ENCODE data around the gene AGTPBP1.

AGTPBP1 gene

GRCh38 chr9:85700330-85700729 lies 41.4 kb downstream of the AGTPBP1 start:
- no peak for DNase-seq (ENCODE audit: low spot score)
- H3K27ac ChIP-seq: no peak overlapping the region
- TF ChIP-seq, protein P1, sequence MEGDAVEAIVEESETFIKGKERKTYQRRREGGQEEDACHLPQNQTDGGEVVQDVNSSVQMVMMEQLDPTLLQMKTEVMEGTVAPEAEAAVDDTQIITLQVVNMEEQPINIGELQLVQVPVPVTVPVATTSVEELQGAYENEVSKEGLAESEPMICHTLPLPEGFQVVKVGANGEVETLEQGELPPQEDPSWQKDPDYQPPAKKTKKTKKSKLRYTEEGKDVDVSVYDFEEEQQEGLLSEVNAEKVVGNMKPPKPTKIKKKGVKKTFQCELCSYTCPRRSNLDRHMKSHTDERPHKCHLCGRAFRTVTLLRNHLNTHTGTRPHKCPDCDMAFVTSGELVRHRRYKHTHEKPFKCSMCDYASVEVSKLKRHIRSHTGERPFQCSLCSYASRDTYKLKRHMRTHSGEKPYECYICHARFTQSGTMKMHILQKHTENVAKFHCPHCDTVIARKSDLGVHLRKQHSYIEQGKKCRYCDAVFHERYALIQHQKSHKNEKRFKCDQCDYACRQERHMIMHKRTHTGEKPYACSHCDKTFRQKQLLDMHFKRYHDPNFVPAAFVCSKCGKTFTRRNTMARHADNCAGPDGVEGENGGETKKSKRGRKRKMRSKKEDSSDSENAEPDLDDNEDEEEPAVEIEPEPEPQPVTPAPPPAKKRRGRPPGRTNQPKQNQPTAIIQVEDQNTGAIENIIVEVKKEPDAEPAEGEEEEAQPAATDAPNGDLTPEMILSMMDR (IDR thresholded peaks at IDR 0.05): no peak
- no peak overlapping the region for H3K4me3 ChIP-seq

- no peak overlapping the region for H3K27ac ChIP-seq
- TF ChIP-seq, protein P1 (IDR thresholded peaks at IDR 0.05): no peak
These were observed 53.4 kb downstream of the AGTPBP1 start for GRCh38 chr9:85688361-85688760.

GRCh38 chr9:85685081-85685480 lies 56.7 kb downstream of the AGTPBP1 start:
- Histone ChIP-seq H3K4me3 (no peak overlapping the region), H3K27ac (no peak overlapping the region)
- TF ChIP-seq, protein P1 (IDR thresholded peaks at IDR 0.05): no peak
- no peak for DNase-seq (ENCODE audit: low spot score)

More at GRCh38 chr9:85688361-85688760, 53.4 kb downstream of the AGTPBP1 start:
- H3K4me3 ChIP-seq: no peak overlapping the region
- no peak for DNase-seq (ENCODE audit: low spot score)

DNA sequence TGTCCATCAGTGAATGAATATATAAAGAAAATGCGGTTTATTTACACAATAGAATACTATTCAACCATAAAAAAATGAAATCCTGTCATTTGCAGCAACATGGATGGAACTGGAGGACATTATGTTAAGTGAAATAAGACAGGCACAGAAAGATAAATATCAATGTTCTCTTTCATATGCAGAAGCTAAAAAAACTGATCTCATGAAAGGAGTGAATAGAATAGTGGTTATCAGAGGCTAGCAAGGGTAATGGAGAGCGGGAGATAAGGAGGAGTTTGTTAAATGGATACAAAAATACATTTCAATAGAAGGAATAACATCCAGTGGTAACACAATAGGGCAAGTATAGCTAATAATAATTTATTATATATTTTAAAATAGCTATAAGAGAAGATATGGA lies 65.0 kb downstream of the AGTPBP1 start:
- no peak overlapping the region for H3K4me3 ChIP-seq
- H3K27ac ChIP-seq: no peak overlapping the region
- TF ChIP-seq, protein P1 (IDR thresholded peaks at IDR 0.05): no peak
- no peak for DNase-seq (ENCODE audit: low spot score)

DNA sequence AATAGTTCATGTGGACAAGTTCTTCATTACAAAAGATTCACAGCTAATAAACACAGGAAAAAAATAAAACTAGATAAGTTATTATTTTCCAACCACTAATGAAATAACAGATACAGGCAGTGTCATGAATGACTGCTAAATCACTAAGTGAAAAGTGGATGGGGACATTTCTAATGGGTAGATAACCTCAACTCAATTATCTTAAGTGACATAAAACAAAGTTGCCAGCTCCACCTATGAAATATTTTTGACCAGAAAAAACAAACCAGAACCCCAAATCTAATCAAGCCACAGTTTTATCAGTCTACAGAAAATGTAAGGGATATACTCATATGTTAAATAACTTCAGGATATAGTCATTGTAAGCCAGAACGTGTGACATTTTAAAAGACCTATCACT lies 74.4 kb downstream of the AGTPBP1 start:
- TF ChIP-seq, protein P1 (IDR thresholded peaks at IDR 0.05): no peak
- Histone ChIP-seq H3K4me3 (no peak overlapping the region), H3K27ac (no peak overlapping the region)
- no peak for DNase-seq (ENCODE audit: low spot score)

DNA sequence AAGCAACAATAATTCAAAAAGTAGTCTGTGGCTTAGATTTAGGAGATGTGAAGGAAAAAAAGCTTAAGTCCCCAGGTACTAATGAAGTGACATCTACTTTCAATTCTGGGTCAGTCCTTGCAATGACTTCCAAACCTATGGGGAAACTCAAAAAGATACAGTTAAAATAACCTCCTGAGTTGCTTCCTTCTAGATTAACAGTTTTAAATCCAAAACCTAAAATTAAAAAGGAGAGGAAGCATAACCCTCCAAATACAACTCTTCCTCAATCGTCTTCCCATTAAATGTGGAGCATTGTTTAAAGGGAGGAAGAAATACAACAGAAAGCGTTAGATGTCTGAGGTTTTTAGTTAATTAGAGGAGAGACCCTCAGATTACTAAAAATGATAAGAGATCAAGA lies 75.7 kb downstream of the AGTPBP1 start:
- Histone ChIP-seq H3K27ac (no peak overlapping the region), H3K4me3 (no peak overlapping the region)
- TF ChIP-seq, protein P1 (IDR thresholded peaks at IDR 0.05): no peak
- DNase-seq (ENCODE audit: low spot score): no peak

DNA sequence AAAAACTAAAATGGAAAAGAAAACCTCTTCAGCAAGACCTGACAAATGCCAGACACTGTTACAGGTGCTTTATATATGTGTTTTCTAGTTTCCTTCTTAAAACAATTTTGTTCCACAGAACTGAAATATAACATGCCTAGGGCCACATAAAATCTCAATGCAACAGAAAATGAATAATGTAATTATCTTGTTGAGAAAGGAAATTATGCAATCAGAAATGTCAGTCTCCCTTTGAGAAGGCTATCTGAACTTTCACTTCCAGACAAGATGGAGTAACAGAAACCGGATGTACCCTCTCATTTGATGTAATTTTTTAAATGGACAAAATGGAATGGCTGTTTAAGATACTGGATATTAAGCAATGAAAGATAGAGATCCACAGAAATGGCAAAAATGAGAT lies 79.2 kb downstream of the AGTPBP1 start:
- no peak for DNase-seq (ENCODE audit: low spot score)
- H3K27ac ChIP-seq: no peak overlapping the region

More for the DNA sequence above, 79.2 kb downstream of the AGTPBP1 start:
- no peak overlapping the region for H3K4me3 ChIP-seq
- TF ChIP-seq, protein P1 (IDR thresholded peaks at IDR 0.05): no peak

Measured in coronary artery (tissue), 2 donors.